GM12801 (cell line): ENCODE measurements around the gene HMG20A.

Source experiments
- CTCF ChIP-seq: IDR thresholded peaks from one replicate; pipeline ENCODE4 v1.5.1; 2011; ENCODE audit warnings: control low read depth; ENCODE audit not compliant: insufficient read length; ENCODE audit errors: extremely low read depth

HMG20A gene

GRCh38 chr15:77510066-77511057, 89.7 kb downstream of the HMG20A start:
- TF ChIP-seq CTCF = no peak

GRCh38 chr15:77511869-77512268, 91.2 kb downstream of the HMG20A start:
- TF ChIP-seq CTCF = no peak

- TF ChIP-seq CTCF = no peak
Measured at GRCh38 chr15:77513226-77513625, 92.5 kb downstream of the HMG20A start.

GRCh38 chr15:77514641-77515402, 94.1 kb downstream of the HMG20A start:
- TF ChIP-seq CTCF = no peak

- TF ChIP-seq CTCF = no peak
Measured at GRCh38 chr15:77515613-77516012, 94.9 kb downstream of the HMG20A start.

GRCh38 chr15:77516076-77516475, 95.4 kb downstream of the HMG20A start:
- no peak for TF ChIP-seq CTCF

- TF ChIP-seq CTCF = no peak
Measured at GRCh38 chr15:77516786-77517185, 96.1 kb downstream of the HMG20A start.
